GM04504 (cell line): ENCODE results near the gene NEMP2.

Source experiments
- DNase-seq: peaks from one replicate; pipeline ENCODE4 v3.0.0-alpha.2; 2012; ENCODE audit warnings: low read depth

The NEMP2 gene

DNA sequence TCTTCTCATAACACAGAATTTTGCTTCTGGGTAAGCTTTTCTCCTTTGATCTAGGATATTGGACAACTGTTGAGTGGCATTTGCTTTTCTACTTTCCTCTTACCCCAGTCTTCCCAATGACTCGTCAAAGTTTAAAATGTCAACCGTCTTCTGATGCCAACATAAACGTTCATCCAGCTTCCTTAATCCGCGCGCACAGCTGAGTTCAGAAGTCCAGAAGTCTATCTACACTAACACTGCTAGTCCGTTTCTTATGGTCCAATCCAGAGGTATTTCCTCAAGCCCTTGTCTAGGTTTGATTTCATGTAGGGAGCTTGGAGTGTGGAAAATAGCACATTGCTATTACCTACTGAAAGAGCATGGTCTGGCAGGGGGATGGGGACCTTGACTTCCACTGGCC is 77.7 kb downstream of the NEMP2 start:
- no peak for DNase-seq

- no peak for DNase-seq
These were observed 79.0 kb downstream of the NEMP2 start for GRCh38 chr2:190455358-190456095.

DNA sequence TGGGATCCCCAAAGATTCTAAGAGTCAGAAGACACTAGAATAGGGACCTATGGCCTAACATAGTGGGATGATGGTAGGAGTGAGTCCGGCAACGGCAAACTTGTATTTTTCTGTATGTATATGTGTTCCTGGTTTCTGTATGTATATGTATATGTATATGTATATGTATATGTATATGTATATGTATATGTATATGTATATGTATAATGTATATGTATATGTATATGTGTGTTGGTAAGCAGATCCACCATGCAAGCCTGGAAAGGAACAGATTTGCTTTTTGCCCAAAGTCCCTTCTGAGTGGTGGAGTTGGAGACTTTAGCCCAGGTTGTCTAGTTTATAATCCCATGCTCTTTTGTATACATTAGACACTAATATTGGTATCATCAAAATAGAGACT is 79.7 kb downstream of the NEMP2 start:
- no peak for DNase-seq
